Activated T-cell treated with anti-CD3 and anti-CD28 coated beads, Interleukin-2, amount 50 U/mL, for 72 hours (primary cell): ENCODE data around the gene NLRP10. TPM values are rescaled to one million over a fixed set of nuclear protein-coding genes. Genes with fewer than 3 reads are reported as not detected.

Experiments used
- ATAC-seq, 2 donors: fragments of 150-1000 bp; cut with Tn5 transposase; replicated peaks in 1 of 2; 2 replicates each; pipeline ENCODE4 v1.10.0; 2021; ENCODE audit warnings: moderate library complexity in 2 of 2, mild to moderate bottlenecking in 1 of 2
- DNase-seq, 2 donors: peaks; one replicate each; pipeline ENCODE4 v3.0.0; 2021 to 2022; ENCODE audit warnings: mixed read lengths in 1 of 2
- H3K27ac Mint-ChIP-seq: one replicate; pipeline ENCODE4 v1.8.0; 2022; ENCODE audit warnings: mild to moderate bottlenecking, moderate library complexity, mixed read lengths
- H3K27me3 Mint-ChIP-seq: one replicate; pipeline ENCODE4 v1.8.0; 2022; ENCODE audit warnings: low read depth, mixed read lengths
- H3K36me3 Mint-ChIP-seq, 2 donors: one replicate each; pipeline ENCODE4 v1.8.0; 2022; ENCODE audit warnings: mixed read lengths in 2 of 2, mild to moderate bottlenecking in 1 of 2; ENCODE audit not compliant: insufficient read depth in 2 of 2
- H3K4me1 Mint-ChIP-seq: one replicate; pipeline ENCODE4 v1.8.0; 2022; ENCODE audit warnings: low read depth, mixed read lengths
- H3K4me3 Mint-ChIP-seq, 2 donors: one replicate each; pipeline ENCODE4 v1.8.0; 2022; ENCODE audit warnings: mild to moderate bottlenecking in 2 of 2, mixed read lengths in 2 of 2, moderate library complexity in 2 of 2
- H3K9me3 Mint-ChIP-seq, 2 donors: one replicate each; pipeline ENCODE4 v1.8.0; 2022; ENCODE audit warnings: mixed read lengths in 2 of 2
- total RNA-seq, 2 donors: library from RNA; stranded (reverse); gene quantifications; one replicate each; pipeline ENCODE4 v1.2.3, GENCODE V29; 2022

NLRP10 gene, protein sequence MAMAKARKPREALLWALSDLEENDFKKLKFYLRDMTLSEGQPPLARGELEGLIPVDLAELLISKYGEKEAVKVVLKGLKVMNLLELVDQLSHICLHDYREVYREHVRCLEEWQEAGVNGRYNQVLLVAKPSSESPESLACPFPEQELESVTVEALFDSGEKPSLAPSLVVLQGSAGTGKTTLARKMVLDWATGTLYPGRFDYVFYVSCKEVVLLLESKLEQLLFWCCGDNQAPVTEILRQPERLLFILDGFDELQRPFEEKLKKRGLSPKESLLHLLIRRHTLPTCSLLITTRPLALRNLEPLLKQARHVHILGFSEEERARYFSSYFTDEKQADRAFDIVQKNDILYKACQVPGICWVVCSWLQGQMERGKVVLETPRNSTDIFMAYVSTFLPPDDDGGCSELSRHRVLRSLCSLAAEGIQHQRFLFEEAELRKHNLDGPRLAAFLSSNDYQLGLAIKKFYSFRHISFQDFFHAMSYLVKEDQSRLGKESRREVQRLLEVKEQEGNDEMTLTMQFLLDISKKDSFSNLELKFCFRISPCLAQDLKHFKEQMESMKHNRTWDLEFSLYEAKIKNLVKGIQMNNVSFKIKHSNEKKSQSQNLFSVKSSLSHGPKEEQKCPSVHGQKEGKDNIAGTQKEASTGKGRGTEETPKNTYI
- not detected for total RNA-seq

GRCh38 chr11:7965386-7965785 lies at the start of gene NLRP10:
Gene NLRP10, minus strand, starts transcription at chr11:7965447. Its CDS starts 1,952 bp downstream, at chr11:7963495.
- DNase-seq (no peak), ATAC-seq (no peak)
- peak within 1 kb of the TSS; percentile 63 for H3K27ac Mint-ChIP-seq
- H3K9me3 Mint-ChIP-seq = no peaks in the 10 kb centered on the region
- no peaks in the 10 kb centered on the region for H3K36me3 Mint-ChIP-seq
- H3K27me3 Mint-ChIP-seq = peaks cover 39% of the 10 kb centered on the region
- H3K4me1 Mint-ChIP-seq = no peaks in the 10 kb centered on the region
- no peak within 1 kb of the TSS for H3K4me3 Mint-ChIP-seq

- DNase-seq (no peak), ATAC-seq (no peak)
- Mint-ChIP-seq H3K4me3 (no peak overlapping the region), H3K27ac (no peak overlapping the region), H3K4me1 (peaks cover 6% of the 10 kb centered on the region), H3K36me3 (no peaks in the 10 kb centered on the region), H3K27me3 (peaks cover 48% of the 10 kb centered on the region), H3K9me3 (no peaks in the 10 kb centered on the region)
Observed at GRCh38 chr11:8013833-8014232, 48.6 kb upstream of the NLRP10 start.

DNA sequence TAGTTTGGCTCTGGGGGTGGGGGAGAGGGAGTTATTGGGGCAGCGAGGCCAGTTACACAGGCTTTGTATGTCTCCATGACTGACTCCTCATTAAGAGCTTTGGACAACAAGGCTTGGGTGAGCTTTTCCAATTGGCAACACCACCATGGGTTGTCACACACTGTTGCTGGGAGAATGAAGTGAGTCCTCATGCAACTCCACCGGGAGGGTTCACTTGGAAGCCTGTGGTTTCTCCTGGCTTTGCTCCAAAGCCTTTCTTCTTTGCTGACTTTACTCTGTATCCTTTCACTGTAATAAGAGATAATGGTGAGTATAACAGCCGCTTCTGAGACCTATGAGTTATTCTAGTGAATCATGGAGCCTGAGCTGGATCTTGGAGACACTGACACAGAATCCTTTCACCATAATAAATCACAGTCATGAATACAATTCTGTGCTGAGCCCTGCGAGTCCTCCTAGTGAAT lies 46.8 kb upstream of the NLRP10 start:
- H3K4me1 Mint-ChIP-seq = no peaks in the 10 kb centered on the region
- H3K36me3 Mint-ChIP-seq = no peaks in the 10 kb centered on the region
- H3K4me3 Mint-ChIP-seq = no peak overlapping the region
- no peak overlapping the region for H3K27ac Mint-ChIP-seq
- H3K9me3 Mint-ChIP-seq = no peaks in the 10 kb centered on the region
- DNase-seq = no peak
- no peak for ATAC-seq
- H3K27me3 Mint-ChIP-seq = peaks cover 33% of the 10 kb centered on the region

- no peaks in the 10 kb centered on the region for H3K4me1 Mint-ChIP-seq
- no peak for ATAC-seq
- H3K9me3 Mint-ChIP-seq = no peaks in the 10 kb centered on the region
Observed at GRCh38 chr11:8011371-8011770, 46.1 kb upstream of the NLRP10 start.

DNA sequence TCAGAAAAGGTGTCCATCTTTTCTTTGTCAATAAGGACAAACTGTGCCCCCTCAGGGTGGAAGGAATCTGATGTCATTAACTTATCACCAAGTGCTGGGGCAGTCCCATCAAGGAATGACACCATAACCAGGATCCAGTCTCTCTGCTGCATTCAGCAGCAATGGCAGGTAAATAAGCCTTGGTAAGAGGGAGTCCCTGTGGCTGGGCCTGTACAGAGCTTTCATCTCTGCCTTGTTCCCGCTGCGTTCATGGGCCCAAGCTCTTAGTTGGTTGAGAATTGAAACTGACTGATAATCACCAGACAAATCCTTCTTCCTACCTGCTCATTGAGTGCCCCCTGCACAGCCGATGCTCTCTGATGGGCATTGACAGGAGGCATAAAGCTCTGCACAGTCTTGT lies 44.6 kb upstream of the NLRP10 start:
- ATAC-seq (no peak), DNase-seq (no peak)
- Mint-ChIP-seq H3K36me3 (no peaks in the 10 kb centered on the region), H3K4me3 (no peak overlapping the region), H3K4me1 (no peaks in the 10 kb centered on the region), H3K27ac (no peak overlapping the region), H3K27me3 (peaks cover 16% of the 10 kb centered on the region), H3K9me3 (no peaks in the 10 kb centered on the region)

More at GRCh38 chr11:8011371-8011770, 46.1 kb upstream of the NLRP10 start:
- no peak for DNase-seq
- no peak overlapping the region for H3K27ac Mint-ChIP-seq
- H3K27me3 Mint-ChIP-seq = peaks cover 27% of the 10 kb centered on the region
- H3K4me3 Mint-ChIP-seq = no peak overlapping the region
- no peaks in the 10 kb centered on the region for H3K36me3 Mint-ChIP-seq

DNA sequence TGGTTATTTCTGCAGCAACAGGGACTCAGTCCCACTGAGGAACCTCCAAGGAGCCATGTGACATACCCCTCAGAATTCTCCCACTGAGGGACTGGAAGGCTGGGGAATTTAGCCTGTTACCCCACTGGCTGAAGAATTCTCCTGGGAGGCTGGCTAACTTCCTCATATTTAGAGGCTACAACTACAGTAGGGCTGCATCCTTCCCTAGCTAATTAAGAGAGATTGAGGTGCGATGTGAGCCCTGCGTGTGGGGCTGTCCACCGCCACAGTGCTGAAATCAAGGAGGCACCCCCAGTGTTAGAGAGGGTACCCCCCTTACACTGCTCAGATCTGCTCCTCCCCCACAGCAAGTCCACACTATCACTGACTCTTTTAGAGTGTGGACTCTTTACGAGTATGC lies 43.0 kb upstream of the NLRP10 start:
- DNase-seq = no peak
- no peaks in the 10 kb centered on the region for H3K9me3 Mint-ChIP-seq

GRCh38 chr11:8006349-8006977 lies 41.2 kb upstream of the NLRP10 start:
- ATAC-seq (peak; percentile 80 to 81), DNase-seq (peak; percentile 45 to 46)
- no peak overlapping the region for H3K27ac Mint-ChIP-seq
- H3K36me3 Mint-ChIP-seq = no peaks in the 10 kb centered on the region
- no peaks in the 10 kb centered on the region for H3K9me3 Mint-ChIP-seq
- H3K4me1 Mint-ChIP-seq = no peaks in the 10 kb centered on the region
- H3K4me3 Mint-ChIP-seq = no peak overlapping the region
- peaks cover 7% of the 10 kb centered on the region for H3K27me3 Mint-ChIP-seq

More for the DNA sequence above, 43.0 kb upstream of the NLRP10 start:
- Mint-ChIP-seq H3K4me1 (no peaks in the 10 kb centered on the region), H3K4me3 (no peak overlapping the region), H3K27ac (no peak overlapping the region), H3K27me3 (peaks cover 7% of the 10 kb centered on the region), H3K36me3 (no peaks in the 10 kb centered on the region)
- no peak for ATAC-seq

DNA sequence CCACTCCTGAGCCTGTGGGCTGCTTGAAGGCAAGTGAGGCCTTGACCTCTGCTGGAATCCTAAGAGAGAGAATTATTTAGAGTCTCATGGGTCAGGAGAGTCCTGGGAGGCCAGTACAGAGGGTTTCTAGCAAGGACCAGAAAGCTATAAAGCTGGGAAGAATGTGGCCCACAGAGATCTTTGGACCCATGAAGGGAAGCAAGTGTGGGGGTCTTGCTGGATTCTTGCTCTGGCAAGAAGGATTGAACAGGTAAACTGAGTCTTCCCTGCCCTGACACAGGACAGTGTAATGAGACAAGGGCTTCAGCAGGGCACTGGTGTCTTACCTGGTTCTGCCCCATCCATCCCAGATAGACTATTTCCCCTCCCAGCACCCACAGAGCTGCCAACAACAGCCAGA lies 40.3 kb upstream of the NLRP10 start:
- Mint-ChIP-seq H3K4me3 (no peak overlapping the region), H3K36me3 (no peaks in the 10 kb centered on the region), H3K4me1 (no peaks in the 10 kb centered on the region), H3K9me3 (no peaks in the 10 kb centered on the region), H3K27me3 (peaks cover 7% of the 10 kb centered on the region), H3K27ac (no peak overlapping the region)
- ATAC-seq (no peak), DNase-seq (no peak)

- ATAC-seq = no peak
- no peaks in the 10 kb centered on the region for H3K27me3 Mint-ChIP-seq
Observed at GRCh38 chr11:8004008-8004407, 38.8 kb upstream of the NLRP10 start.

GRCh38 chr11:8003187-8003586 lies 37.9 kb upstream of the NLRP10 start:
- no peaks in the 10 kb centered on the region for H3K9me3 Mint-ChIP-seq

More at GRCh38 chr11:8004008-8004407, 38.8 kb upstream of the NLRP10 start:
- H3K9me3 Mint-ChIP-seq = no peaks in the 10 kb centered on the region
- no peak for DNase-seq
- peaks cover 0 to 5% of the 10 kb centered on the region in 2 donors for H3K36me3 Mint-ChIP-seq
- H3K4me3 Mint-ChIP-seq = no peak overlapping the region
- no peaks in the 10 kb centered on the region for H3K4me1 Mint-ChIP-seq
- H3K27ac Mint-ChIP-seq = no peak overlapping the region

GRCh38 chr11:8002676-8003075 lies 37.4 kb upstream of the NLRP10 start:
- peaks cover 0 to 11% of the 10 kb centered on the region in 2 donors for H3K36me3 Mint-ChIP-seq
- H3K4me3 Mint-ChIP-seq = no peak overlapping the region
- no peaks in the 10 kb centered on the region for H3K9me3 Mint-ChIP-seq
- no peaks in the 10 kb centered on the region for H3K27me3 Mint-ChIP-seq
- no peak overlapping the region for H3K27ac Mint-ChIP-seq
- no peaks in the 10 kb centered on the region for H3K4me1 Mint-ChIP-seq
- DNase-seq (no peak), ATAC-seq (no peak)

More at GRCh38 chr11:8003187-8003586, 37.9 kb upstream of the NLRP10 start:
- H3K27me3 Mint-ChIP-seq = no peaks in the 10 kb centered on the region
- no peak for DNase-seq
- H3K4me3 Mint-ChIP-seq = no peak overlapping the region
- H3K27ac Mint-ChIP-seq = no peak overlapping the region
- H3K4me1 Mint-ChIP-seq = no peaks in the 10 kb centered on the region
- H3K36me3 Mint-ChIP-seq = peaks cover 0 to 10% of the 10 kb centered on the region in 2 donors
- no peak for ATAC-seq

DNA sequence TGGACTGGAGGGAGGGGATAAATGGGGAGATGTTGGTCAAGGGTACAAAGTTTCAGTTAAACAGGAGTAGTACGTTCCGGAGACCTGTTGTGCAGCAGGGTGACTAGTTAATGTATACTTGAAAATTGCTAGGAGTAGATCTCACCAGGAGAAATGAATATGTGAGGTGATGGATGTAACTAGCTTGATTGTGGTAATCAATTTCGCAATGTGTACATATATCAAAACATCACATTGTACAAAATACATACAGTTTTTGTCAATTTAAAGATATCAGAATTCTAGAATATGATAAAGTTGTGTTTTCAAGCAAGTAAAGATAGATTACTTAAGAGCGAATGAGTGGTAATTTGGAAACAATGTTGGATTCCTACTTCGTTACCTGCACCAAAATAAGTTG lies 35.1 kb upstream of the NLRP10 start:
- no peaks in the 10 kb centered on the region for H3K9me3 Mint-ChIP-seq
- no peak for DNase-seq
- no peaks in the 10 kb centered on the region for H3K4me1 Mint-ChIP-seq
- H3K27ac Mint-ChIP-seq = no peak overlapping the region
- H3K4me3 Mint-ChIP-seq = no peak overlapping the region
- H3K27me3 Mint-ChIP-seq = no peaks in the 10 kb centered on the region
- ATAC-seq = no peak
- H3K36me3 Mint-ChIP-seq = peaks cover 8 to 28% of the 10 kb centered on the region in 2 donors

GRCh38 chr11:7999795-8000194 lies 34.5 kb upstream of the NLRP10 start:
- no peak overlapping the region for H3K4me3 Mint-ChIP-seq
- no peaks in the 10 kb centered on the region for H3K9me3 Mint-ChIP-seq
- DNase-seq = no peak
- H3K27me3 Mint-ChIP-seq = no peaks in the 10 kb centered on the region
- H3K27ac Mint-ChIP-seq = no peak overlapping the region
- H3K4me1 Mint-ChIP-seq = no peaks in the 10 kb centered on the region
- no peak for ATAC-seq
- H3K36me3 Mint-ChIP-seq = peaks cover 8 to 28% of the 10 kb centered on the region in 2 donors
